ENCODE results near the gene DPEP1.

Gene DPEP1

GRCh38 chr16:89599451-89599858 lies 14.0 kb upstream of the DPEP1 start:
- DNase-seq (ENCODE audit: low spot score), result no peak

GRCh38 chr16:89599902-89600301 lies 13.5 kb upstream of the DPEP1 start:
- DNase-seq (ENCODE audit: low spot score), result no peak

GRCh38 chr16:89600427-89600826 lies 13.0 kb upstream of the DPEP1 start:
- no peak for DNase-seq (ENCODE audit: low spot score)

GRCh38 chr16:89600956-89601355 lies 12.5 kb upstream of the DPEP1 start:
- no peak for DNase-seq (ENCODE audit: low spot score)

GRCh38 chr16:89601906-89602272 lies 11.6 kb upstream of the DPEP1 start:
- DNase-seq (ENCODE audit: low spot score), result no peak

- DNase-seq (ENCODE audit: low spot score), result no peak
Measured at GRCh38 chr16:89602273-89602951, 11.0 kb upstream of the DPEP1 start.

GRCh38 chr16:89602952-89603590 lies 10.4 kb upstream of the DPEP1 start:
- DNase-seq (ENCODE audit: low spot score), result no peak

GRCh38 chr16:89604764-89605163 lies 8.7 kb upstream of the DPEP1 start:
- DNase-seq (ENCODE audit: low spot score), result no peak

GRCh38 chr16:89605186-89605970 lies 8.1 kb upstream of the DPEP1 start:
- no peak for DNase-seq (ENCODE audit: low spot score)

- no peak for DNase-seq (ENCODE audit: low spot score)
Measured at GRCh38 chr16:89606006-89606405, 7.4 kb upstream of the DPEP1 start.

GRCh38 chr16:89607453-89607852 lies 6.0 kb upstream of the DPEP1 start:
- no peak for DNase-seq (ENCODE audit: low spot score)

GRCh38 chr16:89607937-89608740 lies 5.3 kb upstream of the DPEP1 start:
- no peak for DNase-seq (ENCODE audit: low spot score)

- no peak for DNase-seq (ENCODE audit: low spot score)
Measured at GRCh38 chr16:89610108-89610453, 3.4 kb upstream of the DPEP1 start.

GRCh38 chr16:89612415-89613166 lies 851 bp upstream of the DPEP1 start:
- DNase-seq (ENCODE audit: low spot score), result no peak

GRCh38 chr16:89613954-89614459 lies 565 bp downstream of the DPEP1 start:
- no peak for DNase-seq (ENCODE audit: low spot score)

GRCh38 chr16:89615176-89615575 lies 1.7 kb downstream of the DPEP1 start:
- no peak for DNase-seq (ENCODE audit: low spot score)

GRCh38 chr16:89615596-89616090 lies 2.2 kb downstream of the DPEP1 start:
- DNase-seq (ENCODE audit: low spot score), result no peak

- no peak for DNase-seq (ENCODE audit: low spot score)
Measured at GRCh38 chr16:89616623-89617022, 3.2 kb downstream of the DPEP1 start.

GRCh38 chr16:89617036-89617435 lies 3.6 kb downstream of the DPEP1 start:
- no peak for DNase-seq (ENCODE audit: low spot score)

GRCh38 chr16:89618109-89618998 lies 4.9 kb downstream of the DPEP1 start:
- no peak for DNase-seq (ENCODE audit: low spot score)

Data from pons (tissue), 1 donor.